KBM-7 (cell line): ENCODE data around the gene ARHGEF7.

Source experiments
- DNase-seq: peaks from one replicate; pipeline ENCODE4 v3.0.0-alpha.2; 2015
- in situ Hi-C: fragments of 300-500 bp; cut with MboI; formaldehyde crosslinking; loops from 2 replicates; pipeline ENCODE4 v1.14.3; 2020; ENCODE audit warnings: low sequenced_read_pairs, low pct_unique_long_range_greater_than_20kb, mixed read lengths

Gene ARHGEF7

GRCh38 chr13:111099290-111099689 is 15.8 kb upstream of the ARHGEF7 start:
- no peak for DNase-seq
- in situ Hi-C loops = no loop called here

- in situ Hi-C loops = no loop called here
- DNase-seq = no peak
Measured at GRCh38 chr13:111110054-111110453, 5.1 kb upstream of the ARHGEF7 start.

- no peak for DNase-seq
- in situ Hi-C loops = no loop called here
Measured at GRCh38 chr13:111111376-111111937, 3.7 kb upstream of the ARHGEF7 start.

- in situ Hi-C loops = no loop called here
- no peak for DNase-seq
Measured at GRCh38 chr13:111112196-111112595, 2.9 kb upstream of the ARHGEF7 start.

GRCh38 chr13:111114362-111115060 is 599 bp upstream of the ARHGEF7 start:
- DNase-seq = no peak
- in situ Hi-C loops = no loop called here

- in situ Hi-C loops = no loop called here
- DNase-seq = peak; percentile 32
Measured at GRCh38 chr13:111115965-111116521, 933 bp downstream of the ARHGEF7 start.

GRCh38 chr13:111116856-111117255 is 1.7 kb downstream of the ARHGEF7 start:
- no peak for DNase-seq
- in situ Hi-C loops = no loop called here

- DNase-seq = no peak
- in situ Hi-C loops = no loop called here
Measured at GRCh38 chr13:111117289-111117688, 2.2 kb downstream of the ARHGEF7 start.

- DNase-seq = no peak
- in situ Hi-C loops = no loop called here
Measured at GRCh38 chr13:111117961-111118360, 2.9 kb downstream of the ARHGEF7 start.

- no peak for DNase-seq
- in situ Hi-C loops = no loop called here
Measured at GRCh38 chr13:111118898-111119607, 3.9 kb downstream of the ARHGEF7 start.

- in situ Hi-C loops = no loop called here
Measured at GRCh38 chr13:111119966-111120365, 4.9 kb downstream of the ARHGEF7 start.

GRCh38 chr13:111120422-111120821 is 5.3 kb downstream of the ARHGEF7 start:
- no peak for DNase-seq
- in situ Hi-C loops = no loop called here

More at GRCh38 chr13:111119966-111120365, 4.9 kb downstream of the ARHGEF7 start:
- no peak for DNase-seq

GRCh38 chr13:111120913-111121312 is 5.8 kb downstream of the ARHGEF7 start:
- no peak for DNase-seq
- in situ Hi-C loops = no loop called here

GRCh38 chr13:111121506-111121905 is 6.4 kb downstream of the ARHGEF7 start:
- in situ Hi-C loops = no loop called here
- no peak for DNase-seq

GRCh38 chr13:111122056-111122455 is 6.9 kb downstream of the ARHGEF7 start:
- DNase-seq = no peak
- in situ Hi-C loops = no loop called here

GRCh38 chr13:111122631-111123030 is 7.5 kb downstream of the ARHGEF7 start:
- in situ Hi-C loops = no loop called here
- DNase-seq = no peak

- no peak for DNase-seq
- in situ Hi-C loops = no loop called here
Measured at GRCh38 chr13:111123221-111123620, 8.1 kb downstream of the ARHGEF7 start.

- in situ Hi-C loops = no loop called here
- DNase-seq = no peak
Measured at GRCh38 chr13:111123649-111124048, 8.5 kb downstream of the ARHGEF7 start.

- in situ Hi-C loops = no loop called here
- no peak for DNase-seq
Measured at GRCh38 chr13:111126509-111126908, 11.4 kb downstream of the ARHGEF7 start.

- no peak for DNase-seq
- in situ Hi-C loops = no loop called here
Measured at GRCh38 chr13:111129465-111130115, 14.5 kb downstream of the ARHGEF7 start.
